Panc1 (cell line): ENCODE results near the gene ANKRD53. TPM values are rescaled to one million over a fixed set of nuclear protein-coding genes. Genes with fewer than 3 reads are reported as not detected.

ENCODE experiments used
- ATAC-seq: fragments of 200-7000 bp; cut with Tn5 transposase; 2 replicates; pipeline ENCODE4 v1.9.1; 2020; ENCODE audit warnings: mild to moderate bottlenecking, moderate library complexity
- BruUV-seq: library from RNA; stranded (reverse); fragments of 400-500 nt; replicated peaks from 2 replicates; lab custom pipeline; 2021; lab: Mats Ljungman, UMichigan
- CTCF ChIA-PET: fragments of 300-600 bp; sonication (Branson Sonifier 250); formaldehyde crosslinking; loops from one replicate; lab custom pipeline; 2022; ENCODE audit warnings: antibody characterized with exemption; lab: Charles Lee
- POLR2A ChIA-PET: fragments of 300-600 bp; sonication (Branson Sonifier 250); formaldehyde crosslinking; loops from one replicate; lab custom pipeline; 2022; ENCODE audit warnings: antibody characterized with exemption; lab: Charles Lee
- DNase-seq: peaks from one replicate; pipeline ENCODE4 v3.0.0-alpha.2; 2010; ENCODE audit warnings: low read depth, low spot score
- H3K27ac ChIP-seq: 2 replicates; pipeline ENCODE4 v1.5.1; 2011; ENCODE audit warnings: mild to moderate bottlenecking, low read length, inconsistent platforms
- H3K27me3 ChIP-seq: fragments of 200-500 bp; sonication (Bioruptor generic); 2 replicates; pipeline ENCODE4 v1.6.0; 2014; ENCODE audit warnings: low read length, inconsistent platforms; ENCODE audit not compliant: control insufficient read depth, insufficient read depth
- H3K36me3 ChIP-seq: fragments of 200-500 bp; sonication (Bioruptor generic); 2 replicates; pipeline ENCODE4 v1.5.1; 2014; ENCODE audit warnings: inconsistent platforms, mild to moderate bottlenecking, low read length, moderate library complexity; ENCODE audit not compliant: control insufficient read depth, insufficient read depth
- H3K4me1 ChIP-seq: 2 replicates; pipeline ENCODE4 v1.5.1; 2011; ENCODE audit warnings: inconsistent platforms, mild to moderate bottlenecking, low read length, moderate library complexity; ENCODE audit not compliant: control insufficient read depth, insufficient read depth
- H3K4me3 ChIP-seq, 2 experiments: 2 replicates each; pipeline ENCODE4 v1.5.1; 2011 to 2012; ENCODE audit warnings: low read depth in 2 of 2, low read length in 2 of 2, mild to moderate bottlenecking in 2 of 2, inconsistent platforms in 1 of 2, moderate library complexity in 1 of 2
- H3K9me3 ChIP-seq: fragments of 200-500 bp; sonication (Bioruptor generic); 2 replicates; pipeline ENCODE4 v1.5.1; 2014; ENCODE audit warnings: low read depth, mild to moderate bottlenecking, inconsistent platforms, low read length, moderate library complexity; ENCODE audit not compliant: control insufficient read depth, insufficient read depth
- POLR2AphosphoS5 ChIP-seq: IDR thresholded peaks from 2 replicates; pipeline ENCODE4 v1.6.1; 2012; ENCODE audit warnings: mild to moderate bottlenecking, low read depth, low read length, moderate library complexity
- SIN3A ChIP-seq: IDR thresholded peaks from 2 replicates; pipeline ENCODE4 v1.6.1; 2012; ENCODE audit warnings: low read depth, mild to moderate bottlenecking, low read length, moderate library complexity, borderline replicate concordance; ENCODE audit not compliant: insufficient read depth
- TCF7L2 ChIP-seq: IDR thresholded peaks from 2 replicates; pipeline ENCODE4 v1.6.1; 2011; ENCODE audit warnings: mild to moderate bottlenecking, low read depth, low read length, inconsistent platforms
- in situ Hi-C: cut with HindIII; loops from 2 replicates; pipeline ENCODE4 v1.10.0; 2016; ENCODE audit warnings: low sequenced_read_pairs, low pct_unique_long_range_greater_than_20kb
- intact Hi-C: fragments of 100-400 bp; cut with micrococcal nuclease; formaldehyde crosslinking; loops from one replicate; pipeline ENCODE4 v1.10.0; 2022; ENCODE audit not compliant: unreplicated experiment
- total RNA-seq: library from RNA; stranded (reverse); gene quantifications from one replicate; pipeline ENCODE4 v1.2.1, GENCODE V29; 2021; ENCODE audit not compliant: unreplicated experiment
- TF ChIP-seq, protein P1 (sequence below): fragments of 450-650 bp; IDR thresholded peaks from 2 replicates; pipeline ENCODE4 v1.5.1; 2017; ENCODE audit warnings: mild to moderate bottlenecking
- TF ChIP-seq, protein P2 (sequence below), 2 experiments: IDR thresholded peaks; 2 replicates each; pipeline ENCODE4 v1.6.1; 2011 to 2012; ENCODE audit warnings: low read depth in 2 of 2, control low read depth in 1 of 2, low read length in 1 of 2, mild to moderate bottlenecking in 1 of 2, moderate library complexity in 1 of 2; ENCODE audit not compliant: insufficient read depth in 1 of 2

Gene ANKRD53
- total RNA-seq, 1 experiment from 2014 or later: not detected

DNA sequence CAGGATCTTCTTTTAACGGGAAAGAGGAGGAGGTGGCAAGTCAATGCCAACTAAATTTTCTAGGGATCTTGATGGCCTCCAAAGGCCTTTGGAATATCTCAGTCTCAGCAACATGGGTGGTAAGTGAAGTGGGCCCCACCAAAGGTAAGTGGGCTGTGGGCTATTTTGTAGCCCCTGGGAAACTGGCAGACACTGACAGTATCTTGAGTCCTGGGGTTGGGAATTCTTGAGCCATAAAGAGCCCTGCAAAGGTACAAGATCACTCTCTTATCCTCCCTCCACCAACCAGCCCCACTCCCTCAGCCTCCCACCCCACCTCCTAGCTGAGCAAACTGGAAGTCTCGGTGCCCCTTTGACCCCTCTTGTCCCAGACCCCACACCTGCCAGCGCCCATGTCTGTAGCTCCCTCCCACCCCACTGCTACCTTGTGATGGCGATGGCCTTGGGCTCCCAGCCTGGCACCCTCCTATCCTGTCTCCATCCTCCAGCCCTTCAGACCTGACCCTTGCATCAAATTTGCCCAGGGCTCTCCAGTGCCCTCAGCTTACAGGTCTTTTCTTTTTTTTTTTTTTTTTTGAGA is 34.2 kb upstream of the ANKRD53 start:
- no TSS peak for BruUV-seq
- Histone ChIP-seq H3K27me3 (no peaks in the 10 kb centered on the region), H3K4me3 (no peak overlapping the region), H3K4me1 (no peaks in the 10 kb centered on the region; the same call in 1 of the 2 replicates), H3K36me3 (no peaks in the 10 kb centered on the region), H3K9me3 (no peaks in the 10 kb centered on the region), H3K27ac (no peak overlapping the region)
- in situ Hi-C loops: no loop called here
- POLR2A ChIA-PET: no interaction called here
- TF ChIP-seq, protein P1, sequence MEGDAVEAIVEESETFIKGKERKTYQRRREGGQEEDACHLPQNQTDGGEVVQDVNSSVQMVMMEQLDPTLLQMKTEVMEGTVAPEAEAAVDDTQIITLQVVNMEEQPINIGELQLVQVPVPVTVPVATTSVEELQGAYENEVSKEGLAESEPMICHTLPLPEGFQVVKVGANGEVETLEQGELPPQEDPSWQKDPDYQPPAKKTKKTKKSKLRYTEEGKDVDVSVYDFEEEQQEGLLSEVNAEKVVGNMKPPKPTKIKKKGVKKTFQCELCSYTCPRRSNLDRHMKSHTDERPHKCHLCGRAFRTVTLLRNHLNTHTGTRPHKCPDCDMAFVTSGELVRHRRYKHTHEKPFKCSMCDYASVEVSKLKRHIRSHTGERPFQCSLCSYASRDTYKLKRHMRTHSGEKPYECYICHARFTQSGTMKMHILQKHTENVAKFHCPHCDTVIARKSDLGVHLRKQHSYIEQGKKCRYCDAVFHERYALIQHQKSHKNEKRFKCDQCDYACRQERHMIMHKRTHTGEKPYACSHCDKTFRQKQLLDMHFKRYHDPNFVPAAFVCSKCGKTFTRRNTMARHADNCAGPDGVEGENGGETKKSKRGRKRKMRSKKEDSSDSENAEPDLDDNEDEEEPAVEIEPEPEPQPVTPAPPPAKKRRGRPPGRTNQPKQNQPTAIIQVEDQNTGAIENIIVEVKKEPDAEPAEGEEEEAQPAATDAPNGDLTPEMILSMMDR: no peak
- no peak for TF ChIP-seq POLR2AphosphoS5
- no peak for TF ChIP-seq SIN3A
- TF ChIP-seq, protein P2, sequence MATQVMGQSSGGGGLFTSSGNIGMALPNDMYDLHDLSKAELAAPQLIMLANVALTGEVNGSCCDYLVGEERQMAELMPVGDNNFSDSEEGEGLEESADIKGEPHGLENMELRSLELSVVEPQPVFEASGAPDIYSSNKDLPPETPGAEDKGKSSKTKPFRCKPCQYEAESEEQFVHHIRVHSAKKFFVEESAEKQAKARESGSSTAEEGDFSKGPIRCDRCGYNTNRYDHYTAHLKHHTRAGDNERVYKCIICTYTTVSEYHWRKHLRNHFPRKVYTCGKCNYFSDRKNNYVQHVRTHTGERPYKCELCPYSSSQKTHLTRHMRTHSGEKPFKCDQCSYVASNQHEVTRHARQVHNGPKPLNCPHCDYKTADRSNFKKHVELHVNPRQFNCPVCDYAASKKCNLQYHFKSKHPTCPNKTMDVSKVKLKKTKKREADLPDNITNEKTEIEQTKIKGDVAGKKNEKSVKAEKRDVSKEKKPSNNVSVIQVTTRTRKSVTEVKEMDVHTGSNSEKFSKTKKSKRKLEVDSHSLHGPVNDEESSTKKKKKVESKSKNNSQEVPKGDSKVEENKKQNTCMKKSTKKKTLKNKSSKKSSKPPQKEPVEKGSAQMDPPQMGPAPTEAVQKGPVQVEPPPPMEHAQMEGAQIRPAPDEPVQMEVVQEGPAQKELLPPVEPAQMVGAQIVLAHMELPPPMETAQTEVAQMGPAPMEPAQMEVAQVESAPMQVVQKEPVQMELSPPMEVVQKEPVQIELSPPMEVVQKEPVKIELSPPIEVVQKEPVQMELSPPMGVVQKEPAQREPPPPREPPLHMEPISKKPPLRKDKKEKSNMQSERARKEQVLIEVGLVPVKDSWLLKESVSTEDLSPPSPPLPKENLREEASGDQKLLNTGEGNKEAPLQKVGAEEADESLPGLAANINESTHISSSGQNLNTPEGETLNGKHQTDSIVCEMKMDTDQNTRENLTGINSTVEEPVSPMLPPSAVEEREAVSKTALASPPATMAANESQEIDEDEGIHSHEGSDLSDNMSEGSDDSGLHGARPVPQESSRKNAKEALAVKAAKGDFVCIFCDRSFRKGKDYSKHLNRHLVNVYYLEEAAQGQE (IDR thresholded peaks at IDR 0.05; ENCODE audit: insufficient read depth in 1 of 2, low read depth in 2 of 2, low read length in 1 of 2): no peak
- no peak for TF ChIP-seq TCF7L2
- DNase-seq: no peak
- intact Hi-C loops: no loop called here
- CTCF ChIA-PET: no interaction called here
- ATAC-seq: no peak

DNA sequence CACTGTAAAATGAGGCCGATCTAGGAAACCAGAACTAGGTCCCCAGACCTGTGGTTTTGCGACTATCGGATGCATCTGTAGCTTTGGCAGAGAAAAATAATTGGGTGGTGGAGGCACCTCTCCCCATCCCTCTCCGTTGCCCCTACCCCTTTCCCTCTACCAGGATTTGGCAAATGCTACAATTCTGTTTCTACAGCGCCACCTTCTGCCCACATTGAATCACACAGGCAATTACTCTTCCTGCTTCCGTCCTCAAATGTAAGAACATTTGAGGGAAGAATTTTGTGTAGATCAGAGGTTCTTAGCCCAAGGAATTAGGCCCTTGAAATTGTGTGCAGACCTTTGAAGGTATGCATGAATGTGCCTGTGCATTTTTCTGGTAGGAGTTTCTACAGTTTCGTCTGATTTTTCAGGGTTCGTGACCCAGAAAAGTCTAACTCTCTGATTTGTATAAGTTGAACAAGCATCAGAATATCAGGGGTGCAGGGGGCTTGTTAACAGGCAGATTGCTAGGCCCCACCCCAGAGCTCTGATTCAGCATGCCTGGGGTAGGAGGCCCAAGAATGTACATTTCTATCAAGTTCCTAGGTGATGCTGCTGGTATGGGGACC is 31.5 kb upstream of the ANKRD53 start:
- CTCF ChIA-PET: interaction anchor here (0.6 to 1.5 kb wide), 3 partner anchors 75 to 96 kb away, joined by 3 to 9 read pairs (median 4); no protein-coding TSS in a partner anchor
- H3K36me3 ChIP-seq: no peaks in the 10 kb centered on the region
- ATAC-seq (no peak), DNase-seq (peak; percentile 56)
- no TSS peak for BruUV-seq
- no peak overlapping the region for H3K27ac ChIP-seq
- H3K4me1 ChIP-seq: no peaks in the 10 kb centered on the region; the same call in 1 of the 2 replicates
- no peak for TF ChIP-seq TCF7L2
- TF ChIP-seq, protein P2 (IDR thresholded peaks at IDR 0.05; ENCODE audit: insufficient read depth in 1 of 2, low read depth in 2 of 2, low read length in 1 of 2): no peak
- TF ChIP-seq, protein P1: peak; percentile 91
- H3K9me3 ChIP-seq: no peaks in the 10 kb centered on the region
- in situ Hi-C loops (no loop called here), intact Hi-C loops (loop anchor here (2.0 kb wide), 1 partner anchor 84 kb away; no protein-coding TSS in a partner anchor)
- POLR2A ChIA-PET: no interaction called here
- no peak overlapping the region for H3K4me3 ChIP-seq
- no peaks in the 10 kb centered on the region for H3K27me3 ChIP-seq
